Dedifferentiated amniotic fluid mesenchymal stem cell (primary cell): Measurements from ENCODE around the gene TLN1.

Experiments used
- DNase-seq: peaks from one replicate; pipeline ENCODE4 v3.0.0-alpha.2; 2016; ENCODE audit errors: extremely low spot score

The TLN1 gene

DNA sequence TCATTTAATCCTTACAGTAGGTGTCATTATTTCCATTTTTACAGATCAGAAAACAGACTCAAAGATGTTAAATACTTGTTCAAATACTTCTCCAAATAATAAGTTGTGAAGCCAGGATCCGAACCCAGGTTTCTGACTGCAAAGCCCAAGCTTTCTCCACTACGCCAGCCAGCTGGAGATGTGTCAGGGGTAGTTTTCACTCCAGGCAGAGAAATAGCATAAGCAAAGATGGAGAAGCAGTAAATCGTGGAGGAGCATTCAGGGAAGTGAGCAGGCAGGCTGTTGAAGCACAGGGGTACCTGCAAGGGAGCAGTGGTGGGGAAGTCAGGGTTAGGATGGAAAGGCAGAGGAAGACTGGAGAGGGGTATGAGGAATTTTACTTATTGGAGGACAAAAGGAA is 2.9 kb downstream of the TLN1 start:
- DNase-seq, result no peak

GRCh38 chr9:35728041-35728971 is 3.7 kb downstream of the TLN1 start:
- DNase-seq, result peak; percentile 85

- no peak for DNase-seq
These were observed 4.3 kb downstream of the TLN1 start for GRCh38 chr9:35727676-35728040.

DNA sequence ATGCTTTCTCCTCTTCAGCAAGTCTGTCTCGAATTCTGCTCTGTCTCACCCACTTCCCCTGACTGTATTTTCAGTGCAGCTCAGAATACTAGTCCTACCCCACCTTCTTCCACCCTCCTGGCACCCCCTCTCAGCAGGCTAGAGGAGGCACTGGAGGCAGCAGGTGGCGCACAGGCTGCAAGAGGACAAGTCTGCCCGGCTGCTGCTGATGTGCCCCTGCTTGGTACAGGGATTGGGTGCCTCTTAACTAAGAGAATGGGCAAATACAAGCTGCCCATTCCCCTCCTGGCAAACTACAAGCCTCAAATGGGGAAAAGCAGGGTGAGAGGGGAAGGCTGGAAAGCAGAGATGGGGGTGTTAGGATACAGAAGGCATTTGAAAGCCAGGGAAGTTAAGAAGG is 5.1 kb downstream of the TLN1 start:
- DNase-seq, result peak; percentile 33

DNA sequence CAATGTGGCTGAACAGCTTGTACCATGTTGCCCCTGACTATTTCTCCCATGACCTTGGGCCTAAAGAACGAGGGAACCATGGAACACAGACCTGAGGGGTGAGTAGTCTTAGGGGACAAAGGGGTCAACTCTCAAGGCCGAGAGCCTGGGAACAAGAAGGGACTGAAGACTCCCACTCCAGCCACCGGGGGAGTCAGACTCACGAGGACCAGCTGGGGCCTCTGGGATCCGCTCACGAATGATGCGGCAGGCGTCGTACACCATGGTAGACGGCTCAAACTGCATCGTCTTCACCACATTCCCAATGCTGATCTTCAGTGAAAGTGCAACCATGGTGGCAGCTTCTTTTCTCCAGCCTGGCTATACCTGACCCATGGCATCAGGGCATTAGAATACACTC is 6.6 kb downstream of the TLN1 start:
- no peak for DNase-seq

DNA sequence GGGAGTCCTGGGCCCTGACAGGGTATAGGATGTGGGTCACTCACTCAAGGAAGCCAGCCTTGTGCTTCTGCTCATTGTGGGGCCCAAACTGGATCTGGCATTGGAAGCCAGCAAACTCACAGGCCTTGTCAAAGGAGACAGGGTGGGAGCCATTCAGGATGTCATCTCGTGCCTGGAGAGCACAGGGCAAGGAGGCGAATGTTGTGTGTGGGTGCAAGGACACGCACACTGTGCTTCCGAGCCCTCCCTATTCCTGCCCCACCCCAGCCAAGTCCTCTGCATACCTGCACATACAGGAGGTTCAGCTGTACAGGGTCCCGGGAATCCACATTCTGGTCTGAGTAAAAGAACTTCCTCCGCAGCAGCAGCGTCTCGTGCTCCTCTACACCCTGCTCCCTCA is 8.1 kb downstream of the TLN1 start:
- DNase-seq, result no peak

DNA sequence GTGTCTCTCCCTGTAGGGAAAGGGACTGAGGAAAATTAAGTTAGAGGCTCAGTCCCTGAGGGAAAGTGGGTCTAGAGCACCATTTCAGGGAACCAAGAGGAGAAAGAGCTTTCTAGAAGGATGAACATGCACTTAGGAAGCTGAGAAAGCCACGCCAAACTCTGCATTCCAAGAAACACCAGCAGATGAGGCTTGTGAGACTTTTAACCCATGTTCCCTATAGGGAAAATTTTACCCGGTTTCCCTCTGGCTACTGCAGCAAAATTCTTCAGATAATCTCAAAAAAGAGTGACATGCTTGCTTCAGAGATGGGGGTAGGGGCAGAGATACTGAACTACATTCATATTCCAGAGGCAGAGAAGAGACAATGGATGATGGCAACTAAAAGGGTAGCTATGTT is 8.6 kb downstream of the TLN1 start:
- no peak for DNase-seq

DNA sequence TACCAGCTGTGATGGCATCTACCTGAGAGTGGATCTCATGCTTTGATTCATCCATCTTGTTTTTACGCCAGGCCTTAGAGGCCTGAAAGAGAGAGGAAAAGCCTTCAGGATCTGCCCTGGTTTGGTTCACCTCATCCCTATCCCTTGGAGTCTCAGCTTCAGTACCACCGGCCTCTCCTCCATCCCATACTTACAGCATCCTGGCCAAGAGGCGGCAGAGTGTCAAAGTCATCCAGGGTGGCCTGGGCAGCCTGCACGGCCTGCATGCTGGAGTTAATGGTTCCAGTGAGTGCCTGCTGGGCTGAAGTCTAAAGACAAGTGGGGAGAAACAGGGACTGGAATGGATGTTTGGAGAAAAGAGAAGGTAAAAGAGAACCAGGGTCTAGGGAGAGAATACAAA is 12.4 kb downstream of the TLN1 start:
- DNase-seq, result no peak

GRCh38 chr9:35718721-35719511 is 13.1 kb downstream of the TLN1 start:
- no peak for DNase-seq

DNA sequence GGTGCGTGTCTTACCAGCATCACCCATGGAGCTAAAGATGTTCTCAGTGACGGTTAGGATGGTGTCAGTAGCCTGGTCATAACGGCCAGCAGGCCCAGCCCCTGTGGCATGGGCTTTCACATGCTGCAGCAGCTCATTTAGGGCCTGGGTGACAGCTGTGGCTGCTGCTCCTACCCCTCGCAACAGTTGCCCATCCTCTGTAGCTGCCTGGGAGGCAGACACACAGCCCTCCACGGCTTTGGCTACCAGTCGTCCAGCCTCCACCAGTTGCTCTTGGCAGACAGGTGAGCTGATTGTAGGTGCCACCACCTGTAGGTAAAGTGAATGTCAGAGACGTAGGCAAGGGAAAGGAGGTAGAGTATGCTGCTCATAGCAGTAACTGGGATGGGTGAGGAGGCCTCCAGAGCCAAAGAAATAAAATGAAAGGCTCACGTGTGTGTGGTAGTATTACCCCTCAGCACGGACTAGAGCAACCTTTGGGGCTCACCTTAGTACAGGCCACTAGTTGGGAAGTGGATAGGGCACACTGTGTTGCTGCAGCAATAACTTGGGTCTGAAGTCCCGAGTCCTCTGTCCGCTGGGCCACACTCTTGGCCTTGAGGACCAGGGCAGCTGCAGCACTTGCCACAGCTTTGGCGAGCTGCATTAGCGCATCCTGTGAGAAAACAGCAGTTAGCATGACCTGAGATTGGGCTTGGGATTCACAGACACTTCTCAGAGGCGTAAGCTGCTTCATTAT is 14.7 kb downstream of the TLN1 start:
- no peak for DNase-seq

DNA sequence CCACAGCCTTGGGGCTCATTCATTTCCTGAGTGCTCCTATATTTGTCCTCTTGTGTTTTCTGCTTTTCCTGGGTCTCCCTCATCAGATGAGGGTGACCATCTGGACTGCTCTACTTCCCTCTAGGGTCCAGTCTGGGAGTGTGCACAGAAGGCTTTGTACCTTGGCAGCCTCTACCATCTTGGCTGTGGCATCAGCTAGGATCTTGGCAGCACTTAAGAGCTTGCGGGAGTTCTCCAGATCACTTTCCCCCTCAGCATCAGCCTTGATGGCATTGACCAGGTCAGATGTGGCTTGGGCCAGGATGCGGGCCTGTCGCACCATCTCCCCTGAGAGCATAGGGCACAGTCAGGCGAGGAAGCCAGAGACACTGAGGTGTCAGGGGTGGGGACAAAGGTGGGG is 15.8 kb downstream of the TLN1 start:
- DNase-seq, result no peak

- no peak for DNase-seq
These were observed 17.3 kb downstream of the TLN1 start for GRCh38 chr9:35714579-35715252.

GRCh38 chr9:35714123-35714522 is 17.9 kb downstream of the TLN1 start:
- DNase-seq, result no peak

DNA sequence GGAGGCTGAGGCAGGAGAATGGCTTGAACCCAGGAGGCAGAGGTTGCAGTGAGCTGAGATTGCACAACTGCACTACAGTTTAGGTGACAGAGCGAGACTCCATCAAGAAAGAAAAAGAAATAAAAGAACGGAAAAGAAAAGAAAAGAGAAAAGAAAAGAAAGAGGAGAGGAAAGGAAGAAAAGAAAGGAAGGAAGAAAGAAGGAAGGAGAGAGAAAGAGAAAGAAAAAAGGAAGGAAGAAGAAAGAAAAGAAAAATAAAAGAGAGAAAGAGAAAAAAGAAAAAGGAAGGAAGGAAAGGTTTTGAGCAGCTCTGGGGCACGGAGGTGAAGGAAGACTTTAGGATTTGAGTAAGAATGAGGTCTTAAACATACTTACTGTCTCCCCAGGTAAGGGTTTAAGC is 18.4 kb downstream of the TLN1 start:
- no peak for DNase-seq

DNA sequence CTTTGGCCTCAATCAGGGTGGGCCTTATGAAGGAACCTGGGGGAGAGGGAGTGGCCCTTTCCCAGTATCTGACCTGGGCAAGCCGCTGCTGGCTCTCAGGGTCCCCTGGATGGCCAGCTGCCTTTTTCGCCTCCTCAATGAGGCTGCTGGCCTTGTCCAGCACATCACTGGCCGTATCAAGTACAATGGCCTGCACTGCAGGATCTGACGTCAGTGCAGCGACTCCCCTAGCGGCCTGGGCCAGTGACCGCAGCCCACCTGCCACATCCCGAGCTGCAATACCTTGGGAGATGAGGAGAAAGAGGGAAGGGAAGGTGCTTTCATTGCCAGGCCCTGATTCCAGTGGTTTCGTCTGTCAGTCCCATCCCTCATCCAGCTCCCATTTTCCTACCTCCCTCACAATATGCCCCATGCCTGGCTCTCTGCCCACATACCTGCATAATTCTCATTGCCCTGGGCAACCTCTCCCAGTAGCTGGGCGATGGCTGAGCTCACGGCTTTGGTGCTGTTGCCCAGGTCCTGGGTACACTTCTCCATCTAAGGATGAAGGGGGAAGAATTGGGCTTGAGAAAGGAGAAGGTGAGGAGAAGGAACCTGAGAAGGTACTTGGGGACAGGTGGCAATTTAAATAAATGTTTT is 19.1 kb downstream of the TLN1 start:
- no peak for DNase-seq

- DNase-seq, result no peak
These were observed 20.2 kb downstream of the TLN1 start for GRCh38 chr9:35711501-35712428.

GRCh38 chr9:35710818-35711500 is 21.0 kb downstream of the TLN1 start:
- DNase-seq, result no peak

DNA sequence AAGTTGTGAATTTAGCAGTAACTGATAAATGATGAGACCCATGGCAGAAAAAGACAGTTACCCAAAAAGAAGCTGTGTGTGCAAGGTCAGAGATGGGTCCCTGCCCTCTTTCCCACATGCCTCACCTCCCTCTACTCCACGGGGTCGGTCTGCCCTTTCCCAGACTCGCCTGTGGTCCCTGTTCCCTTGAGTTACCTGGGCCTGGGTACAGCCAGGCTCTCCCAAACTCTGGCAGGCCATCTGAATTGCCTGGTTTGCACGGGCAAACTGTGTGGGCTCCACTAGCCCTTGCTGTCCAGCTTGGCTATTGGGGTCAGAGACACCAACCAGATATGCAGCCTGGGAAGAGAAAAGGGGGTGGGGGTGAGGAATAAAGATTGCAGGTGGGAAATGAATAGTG is 23.8 kb downstream of the TLN1 start:
- DNase-seq, result no peak

DNA sequence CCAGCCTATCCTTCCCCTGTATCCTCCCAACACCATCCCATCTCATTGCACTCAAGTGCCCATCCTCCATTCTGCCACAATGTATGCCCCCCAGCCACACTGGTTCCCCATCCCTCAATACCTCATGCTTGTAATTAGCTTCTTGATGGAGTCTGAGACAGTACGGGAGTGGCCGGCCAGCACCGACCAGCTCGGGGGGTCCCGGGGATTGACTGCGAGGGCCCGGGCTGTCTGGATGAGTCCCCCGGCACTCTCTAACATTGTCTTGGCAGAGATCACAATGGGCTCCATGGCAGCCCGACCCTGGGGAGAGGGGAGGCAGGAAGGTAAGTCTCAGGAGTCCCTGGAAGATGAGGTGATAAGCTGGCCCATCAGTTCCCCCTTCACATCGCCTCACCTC is 25.0 kb downstream of the TLN1 start:
- no peak for DNase-seq
